GM19324 (cell line): ENCODE data around the gene UBIAD1.

ENCODE experiments used
- ATAC-seq: cut with Tn5 transposase; IDR thresholded peaks from one replicate; pipeline ENCODE4 v1.9.1; 2021; ENCODE audit warnings: mild to moderate bottlenecking, moderate library complexity; ENCODE audit not compliant: unreplicated experiment, low FRiP score

The UBIAD1 gene

DNA sequence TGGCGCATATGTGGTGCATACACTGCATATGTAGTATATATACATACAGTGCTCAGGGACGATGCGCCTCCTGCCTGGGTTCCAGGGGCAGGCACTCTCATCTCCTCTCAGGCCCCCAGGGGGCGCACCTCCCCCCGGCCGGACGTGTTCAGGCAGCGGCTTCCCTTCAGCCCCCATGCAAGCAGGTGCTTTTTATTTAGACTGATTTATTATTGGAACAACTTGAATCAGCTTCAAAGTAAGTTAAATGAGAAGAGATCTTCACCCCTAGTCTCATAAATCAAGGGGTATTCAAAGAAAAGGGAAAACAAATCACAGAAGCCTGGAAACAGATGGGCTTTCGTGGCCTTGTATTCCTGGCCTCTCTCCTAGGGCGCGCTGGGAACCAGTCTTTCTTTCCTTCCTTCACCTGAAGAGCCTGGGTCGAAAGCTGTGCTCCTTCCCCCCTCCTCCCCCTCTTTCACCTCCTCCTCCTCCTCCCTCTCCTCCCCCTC, 64.6 kb downstream of the UBIAD1 start:
- no peak for ATAC-seq
